NOMO-1 (cell line): ENCODE measurements around the gene VSTM4.

ENCODE experiments used
- DNase-seq, 2 experiments: peaks; one replicate each; lab custom pipeline; 2025; ENCODE audit not compliant: unreplicated experiment in 2 of 2; lab: John Stamatoyannopoulos, UW

Gene VSTM4

GRCh38 chr10:49052069-49052468, 63.3 kb downstream of the VSTM4 start:
- no peak for DNase-seq

- no peak for DNase-seq
Measured at GRCh38 chr10:49050906-49051305, 64.4 kb downstream of the VSTM4 start.

- DNase-seq, result no peak
Measured at GRCh38 chr10:49050366-49050765, 65.0 kb downstream of the VSTM4 start.

- no peak for DNase-seq
Measured at GRCh38 chr10:49049660-49050059, 65.7 kb downstream of the VSTM4 start.

- DNase-seq, result no peak
Measured at GRCh38 chr10:49047128-49047639, 68.1 kb downstream of the VSTM4 start.

GRCh38 chr10:49044293-49045193, 70.8 kb downstream of the VSTM4 start:
- DNase-seq, result no peak

- DNase-seq, result no peak
Measured at GRCh38 chr10:49040601-49041000, 74.7 kb downstream of the VSTM4 start.

- DNase-seq, result no peak
Measured at GRCh38 chr10:49039409-49039808, 75.9 kb downstream of the VSTM4 start.

GRCh38 chr10:49038711-49039110, 76.6 kb downstream of the VSTM4 start:
- DNase-seq, result no peak

- no peak for DNase-seq
Measured at GRCh38 chr10:49037187-49037586, 78.1 kb downstream of the VSTM4 start.

GRCh38 chr10:49036638-49037037, 78.7 kb downstream of the VSTM4 start:
- DNase-seq, result no peak

- no peak for DNase-seq
Measured at GRCh38 chr10:49035920-49036319, 79.4 kb downstream of the VSTM4 start.

- DNase-seq, result no peak
Measured at GRCh38 chr10:49034925-49035324, 80.4 kb downstream of the VSTM4 start.

GRCh38 chr10:49033939-49034338, 81.4 kb downstream of the VSTM4 start:
- DNase-seq, result no peak

GRCh38 chr10:49029666-49030065, 85.7 kb downstream of the VSTM4 start:
- no peak for DNase-seq

GRCh38 chr10:49028639-49029038, 86.7 kb downstream of the VSTM4 start:
- no peak for DNase-seq

GRCh38 chr10:49025347-49025983, 89.9 kb downstream of the VSTM4 start:
- DNase-seq, result no peak

GRCh38 chr10:49024484-49024883, 90.8 kb downstream of the VSTM4 start:
- DNase-seq, result no peak

GRCh38 chr10:49023752-49024151, 91.6 kb downstream of the VSTM4 start:
- DNase-seq, result no peak

GRCh38 chr10:49023071-49023470, 92.3 kb downstream of the VSTM4 start:
- no peak for DNase-seq

- DNase-seq, result no peak
Measured at GRCh38 chr10:49021685-49022084, 93.6 kb downstream of the VSTM4 start.

- no peak for DNase-seq
Measured at GRCh38 chr10:49015700-49016099, 99.6 kb downstream of the VSTM4 start.
